PFSK-1 (cell line): ENCODE data around the gene NDST1.

Experiments
- FOXP2 ChIP-seq: optimal IDR thresholded peaks from 2 replicates; pipeline ENCODE3; 2011; ENCODE audit warnings: borderline replicate concordance, control low read depth, inconsistent platforms; ENCODE audit not compliant: insufficient read depth; ENCODE audit errors: extremely low read length, extremely low read depth
- POLR2AphosphoS5 ChIP-seq: IDR thresholded peaks from 2 replicates; pipeline ENCODE4 v1.6.1; 2012; ENCODE audit warnings: low read depth, mild to moderate bottlenecking, control low read depth, low read length, moderate library complexity
- REST ChIP-seq, 2 experiments: IDR thresholded peaks; 2 replicates each; pipeline versions ENCODE4 v1.6.1 to v1.8.0; 2011 to 2012; ENCODE audit warnings: low read depth in 2 of 2, low read length in 2 of 2, control low read depth in 1 of 2, inconsistent platforms in 1 of 2, mild to moderate bottlenecking in 1 of 2, moderate library complexity in 1 of 2; ENCODE audit not compliant: insufficient read depth in 1 of 2
- SIN3A ChIP-seq: IDR thresholded peaks from 2 replicates; pipeline ENCODE4 v1.6.1; 2012; ENCODE audit warnings: mild to moderate bottlenecking, low read length, moderate library complexity, borderline replicate concordance; ENCODE audit not compliant: insufficient read depth
- TAF1 ChIP-seq: IDR thresholded peaks from 2 replicates; pipeline ENCODE4 v1.6.1; 2012; ENCODE audit warnings: low read length, control low read depth, borderline replicate concordance; ENCODE audit not compliant: insufficient read depth

Gene NDST1

GRCh38 chr5:150589862-150590601, 82.1 kb downstream of the NDST1 start:
- TF ChIP-seq TAF1 (no peak), POLR2AphosphoS5 (no peak), REST (IDR thresholded peaks at IDR 0.05; ENCODE audit: insufficient read depth in 1 of 2, low read depth in 2 of 2, low read length in 2 of 2) (no peak)

GRCh38 chr5:150590979-150591695, 83.2 kb downstream of the NDST1 start:
- TF ChIP-seq REST (IDR thresholded peaks at IDR 0.05; ENCODE audit: insufficient read depth in 1 of 2, low read depth in 2 of 2, low read length in 2 of 2) (no peak), SIN3A (no peak)

GRCh38 chr5:150593593-150593992, 85.7 kb downstream of the NDST1 start:
- TF ChIP-seq SIN3A: no peak
- no peak for TF ChIP-seq REST (IDR thresholded peaks at IDR 0.05; ENCODE audit: insufficient read depth in 1 of 2, low read depth in 2 of 2, low read length in 2 of 2)
- TF ChIP-seq POLR2AphosphoS5: no peak
- TF ChIP-seq TAF1: no peak
- no peak for TF ChIP-seq FOXP2

- TF ChIP-seq SIN3A: no peak
- no peak for TF ChIP-seq FOXP2
- no peak for TF ChIP-seq REST (IDR thresholded peaks at IDR 0.05; ENCODE audit: insufficient read depth in 1 of 2, low read depth in 2 of 2, low read length in 2 of 2)
- no peak for TF ChIP-seq TAF1
- no peak for TF ChIP-seq POLR2AphosphoS5
These were observed 86.1 kb downstream of the NDST1 start for GRCh38 chr5:150593996-150594395.
